ENCODE data around the gene DNAH1.

DNAH1 gene

DNA sequence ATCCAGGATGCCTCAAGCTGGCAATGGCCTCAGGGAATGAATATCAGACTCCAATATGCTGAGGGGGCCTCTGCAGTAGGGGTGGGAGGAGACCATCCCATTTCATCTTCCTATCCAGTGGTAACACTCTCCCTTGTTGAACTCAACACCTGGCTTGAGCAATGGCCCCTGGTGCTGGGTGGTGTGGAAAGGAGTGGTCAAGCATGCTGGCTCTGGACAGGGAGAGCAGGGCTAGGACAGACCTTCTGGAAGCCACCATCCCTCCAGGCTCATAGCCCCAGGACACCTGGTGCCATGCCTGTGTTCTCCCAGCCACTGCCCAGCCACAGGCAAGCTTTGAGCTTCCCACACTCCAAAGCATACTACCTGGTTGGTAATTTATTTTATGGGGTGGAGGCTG is 9.6 kb downstream of the DNAH1 start:
- TF ChIP-seq TCF12 (IDR thresholded peaks at IDR 0.05; ENCODE audit: low read depth) (no peak), EGR1 (IDR thresholded peaks at IDR 0.05) (no peak), RAD21 (IDR thresholded peaks at IDR 0.05; ENCODE audit: low read depth) (no peak), CEBPB (IDR thresholded peaks at IDR 0.05) (no peak)
- TF ChIP-seq, protein P1, sequence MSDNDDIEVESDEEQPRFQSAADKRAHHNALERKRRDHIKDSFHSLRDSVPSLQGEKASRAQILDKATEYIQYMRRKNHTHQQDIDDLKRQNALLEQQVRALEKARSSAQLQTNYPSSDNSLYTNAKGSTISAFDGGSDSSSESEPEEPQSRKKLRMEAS (IDR thresholded peaks at IDR 0.05) = no peak

DNA sequence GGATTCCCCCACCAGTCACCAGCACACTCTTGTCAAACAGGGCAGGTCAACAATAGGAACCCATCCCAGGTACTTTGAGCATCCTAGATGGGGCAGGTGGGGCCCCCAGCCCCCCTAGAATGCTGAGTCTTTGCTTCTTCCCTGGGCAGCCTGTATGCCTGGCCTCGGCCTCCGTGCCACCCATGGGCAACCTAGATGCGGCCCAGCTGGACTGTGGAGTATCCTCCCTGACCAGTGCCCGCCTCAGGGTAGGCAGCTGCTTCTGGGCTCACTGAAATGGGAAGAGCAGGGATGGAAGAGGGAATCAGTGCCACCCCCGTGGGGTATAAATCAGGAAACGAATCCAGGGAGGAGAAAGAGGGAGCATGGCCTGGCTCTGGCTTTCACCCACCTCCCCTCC is 10.9 kb downstream of the DNAH1 start:
- TF ChIP-seq EP300 (IDR thresholded peaks at IDR 0.05; ENCODE audit: borderline replicate concordance) = no peak
- TF ChIP-seq TAF1 (IDR thresholded peaks at IDR 0.05; ENCODE audit: low read depth) = no peak
- TF ChIP-seq CEBPB (IDR thresholded peaks at IDR 0.05) = no peak
- no peak for TF ChIP-seq ZBTB7A (IDR thresholded peaks at IDR 0.05; ENCODE audit: low read depth)
- TF ChIP-seq, protein P1 (IDR thresholded peaks at IDR 0.05) = no peak
- TF ChIP-seq NFIC (IDR thresholded peaks at IDR 0.05) = no peak
- TF ChIP-seq CREB1 (IDR thresholded peaks at IDR 0.05; ENCODE audit: low read depth) = no peak
- TF ChIP-seq TEAD4 (IDR thresholded peaks at IDR 0.05) = no peak
- no peak for TF ChIP-seq RAD21 (IDR thresholded peaks at IDR 0.05; ENCODE audit: low read depth)
- TF ChIP-seq, protein P2, sequence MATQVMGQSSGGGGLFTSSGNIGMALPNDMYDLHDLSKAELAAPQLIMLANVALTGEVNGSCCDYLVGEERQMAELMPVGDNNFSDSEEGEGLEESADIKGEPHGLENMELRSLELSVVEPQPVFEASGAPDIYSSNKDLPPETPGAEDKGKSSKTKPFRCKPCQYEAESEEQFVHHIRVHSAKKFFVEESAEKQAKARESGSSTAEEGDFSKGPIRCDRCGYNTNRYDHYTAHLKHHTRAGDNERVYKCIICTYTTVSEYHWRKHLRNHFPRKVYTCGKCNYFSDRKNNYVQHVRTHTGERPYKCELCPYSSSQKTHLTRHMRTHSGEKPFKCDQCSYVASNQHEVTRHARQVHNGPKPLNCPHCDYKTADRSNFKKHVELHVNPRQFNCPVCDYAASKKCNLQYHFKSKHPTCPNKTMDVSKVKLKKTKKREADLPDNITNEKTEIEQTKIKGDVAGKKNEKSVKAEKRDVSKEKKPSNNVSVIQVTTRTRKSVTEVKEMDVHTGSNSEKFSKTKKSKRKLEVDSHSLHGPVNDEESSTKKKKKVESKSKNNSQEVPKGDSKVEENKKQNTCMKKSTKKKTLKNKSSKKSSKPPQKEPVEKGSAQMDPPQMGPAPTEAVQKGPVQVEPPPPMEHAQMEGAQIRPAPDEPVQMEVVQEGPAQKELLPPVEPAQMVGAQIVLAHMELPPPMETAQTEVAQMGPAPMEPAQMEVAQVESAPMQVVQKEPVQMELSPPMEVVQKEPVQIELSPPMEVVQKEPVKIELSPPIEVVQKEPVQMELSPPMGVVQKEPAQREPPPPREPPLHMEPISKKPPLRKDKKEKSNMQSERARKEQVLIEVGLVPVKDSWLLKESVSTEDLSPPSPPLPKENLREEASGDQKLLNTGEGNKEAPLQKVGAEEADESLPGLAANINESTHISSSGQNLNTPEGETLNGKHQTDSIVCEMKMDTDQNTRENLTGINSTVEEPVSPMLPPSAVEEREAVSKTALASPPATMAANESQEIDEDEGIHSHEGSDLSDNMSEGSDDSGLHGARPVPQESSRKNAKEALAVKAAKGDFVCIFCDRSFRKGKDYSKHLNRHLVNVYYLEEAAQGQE (IDR thresholded peaks at IDR 0.05; ENCODE audit: low read depth) = no peak
- no peak for TF ChIP-seq FOXM1 (IDR thresholded peaks at IDR 0.05; ENCODE audit: borderline replicate concordance, low read depth)
- no peak for TF ChIP-seq EGR1 (IDR thresholded peaks at IDR 0.05)
- TF ChIP-seq TCF12 (IDR thresholded peaks at IDR 0.05; ENCODE audit: low read depth) = no peak
- TF ChIP-seq, protein P3, sequence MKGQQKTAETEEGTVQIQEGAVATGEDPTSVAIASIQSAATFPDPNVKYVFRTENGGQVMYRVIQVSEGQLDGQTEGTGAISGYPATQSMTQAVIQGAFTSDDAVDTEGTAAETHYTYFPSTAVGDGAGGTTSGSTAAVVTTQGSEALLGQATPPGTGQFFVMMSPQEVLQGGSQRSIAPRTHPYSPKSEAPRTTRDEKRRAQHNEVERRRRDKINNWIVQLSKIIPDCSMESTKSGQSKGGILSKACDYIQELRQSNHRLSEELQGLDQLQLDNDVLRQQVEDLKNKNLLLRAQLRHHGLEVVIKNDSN (IDR thresholded peaks at IDR 0.05) = no peak
- no peak for TF ChIP-seq YY1 (IDR thresholded peaks at IDR 0.05; ENCODE audit: low read depth)

DNA sequence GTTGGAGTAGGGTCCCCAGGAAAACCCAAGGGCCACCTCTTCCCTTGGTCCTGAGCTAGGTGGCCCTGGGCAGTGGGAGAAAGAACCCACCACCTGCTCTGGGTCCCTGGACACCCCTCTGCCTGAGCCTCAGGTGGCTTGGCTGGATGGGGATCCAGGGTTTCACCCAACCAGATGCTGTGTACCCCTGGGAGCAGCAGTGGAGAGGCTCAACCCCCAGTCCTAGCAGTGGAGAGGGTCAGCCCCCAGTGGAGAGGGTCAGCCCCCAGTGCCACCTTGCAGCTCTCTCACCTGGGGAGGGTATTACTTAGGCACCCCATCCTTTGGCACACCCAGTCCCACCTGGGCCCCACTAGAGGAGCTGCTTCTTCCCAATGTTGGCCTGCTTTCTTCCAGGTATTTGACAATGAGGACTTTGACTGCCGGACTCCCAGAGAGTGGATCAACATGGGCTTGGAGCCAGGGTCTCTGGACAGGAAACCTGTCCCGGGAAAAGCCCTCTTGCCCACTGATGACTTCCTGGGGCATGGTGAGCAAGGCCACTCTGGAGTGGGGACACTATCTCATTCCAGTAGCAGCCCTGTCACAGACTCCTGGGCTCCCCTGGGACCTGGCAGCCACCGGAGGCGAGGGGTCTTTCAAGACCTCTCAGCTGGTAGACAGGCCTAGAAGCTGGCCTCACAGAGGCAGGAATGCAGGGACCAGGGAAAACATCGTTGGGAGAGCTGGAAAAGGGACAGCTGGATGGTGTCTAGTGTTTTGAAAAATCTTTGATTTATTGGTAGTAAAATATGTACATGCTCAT is 11.6 kb downstream of the DNAH1 start:
- TF ChIP-seq NFIC (IDR thresholded peaks at IDR 0.05) = no peak

DNA sequence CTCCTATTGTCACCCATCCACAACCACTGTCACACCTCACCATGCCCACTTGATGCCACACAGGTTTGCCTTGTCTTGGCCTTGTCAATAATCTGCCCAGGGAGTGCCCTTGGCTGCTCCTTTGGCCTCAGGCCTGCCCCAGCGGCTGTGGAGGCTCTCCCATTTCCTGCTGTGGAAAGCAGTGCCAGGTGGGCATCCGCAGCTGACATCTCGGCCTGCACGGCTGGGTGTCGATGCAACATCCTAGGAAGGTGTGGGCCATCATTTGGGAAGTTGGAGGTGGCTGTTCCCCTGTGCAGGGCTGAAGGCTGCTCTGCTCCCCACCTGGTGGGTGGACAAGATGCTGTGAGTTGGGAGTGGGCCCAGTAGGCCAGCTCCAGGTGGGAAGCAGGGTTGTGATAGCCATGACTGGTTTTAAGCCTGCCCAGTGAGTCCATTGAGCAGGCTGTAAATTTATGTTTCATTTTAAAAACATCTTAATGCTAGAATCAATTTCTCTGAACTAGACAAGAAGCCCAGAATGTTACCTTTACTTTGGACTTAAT is 12.5 kb downstream of the DNAH1 start:
- TF ChIP-seq NFIC (IDR thresholded peaks at IDR 0.05) = no peak

DNA sequence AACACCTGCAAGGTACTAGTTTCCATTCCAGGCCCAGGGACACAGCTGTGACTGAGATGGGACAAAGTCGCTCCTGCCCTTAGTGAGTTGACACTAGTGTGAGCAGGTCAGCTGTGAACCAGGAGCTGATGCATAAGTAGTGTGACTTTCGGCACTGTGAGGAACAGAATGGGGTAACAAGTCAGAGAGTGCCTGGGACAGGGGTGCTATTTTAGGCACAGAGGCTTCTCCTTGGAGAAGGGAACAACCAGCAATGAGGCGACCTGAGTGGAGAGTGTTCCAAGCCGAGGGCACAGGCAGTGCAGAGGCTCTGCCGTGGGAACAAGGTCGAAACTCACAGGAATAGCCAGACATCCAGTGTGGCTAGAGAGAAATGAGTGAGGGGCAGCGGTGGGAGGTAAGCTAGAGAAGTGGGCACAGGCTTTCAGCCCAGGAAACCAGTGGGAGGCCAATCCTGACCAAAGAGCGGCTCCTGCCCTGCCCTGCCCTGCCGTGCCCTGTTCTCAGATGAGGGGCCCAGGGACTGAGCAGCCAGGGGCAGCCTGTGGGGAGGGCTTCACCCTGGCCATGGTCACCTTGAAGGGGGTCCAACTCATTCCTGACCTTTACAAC is 14.2 kb downstream of the DNAH1 start:
- TF ChIP-seq, protein P1 (IDR thresholded peaks at IDR 0.05) = no peak
- no peak for TF ChIP-seq FOXM1 (IDR thresholded peaks at IDR 0.05; ENCODE audit: borderline replicate concordance, low read depth)
- TF ChIP-seq CREB1 (IDR thresholded peaks at IDR 0.05; ENCODE audit: low read depth) = no peak
- no peak for TF ChIP-seq EP300 (IDR thresholded peaks at IDR 0.05; ENCODE audit: borderline replicate concordance)
- no peak for TF ChIP-seq ZBTB7A (IDR thresholded peaks at IDR 0.05; ENCODE audit: low read depth)
- no peak for TF ChIP-seq CEBPB (IDR thresholded peaks at IDR 0.05)
- no peak for TF ChIP-seq EGR1 (IDR thresholded peaks at IDR 0.05)
- no peak for TF ChIP-seq RAD21 (IDR thresholded peaks at IDR 0.05; ENCODE audit: low read depth)
- TF ChIP-seq, protein P3 (IDR thresholded peaks at IDR 0.05) = no peak
- TF ChIP-seq TAF1 (IDR thresholded peaks at IDR 0.05; ENCODE audit: low read depth) = no peak
- no peak for TF ChIP-seq YY1 (IDR thresholded peaks at IDR 0.05; ENCODE audit: low read depth)

DNA sequence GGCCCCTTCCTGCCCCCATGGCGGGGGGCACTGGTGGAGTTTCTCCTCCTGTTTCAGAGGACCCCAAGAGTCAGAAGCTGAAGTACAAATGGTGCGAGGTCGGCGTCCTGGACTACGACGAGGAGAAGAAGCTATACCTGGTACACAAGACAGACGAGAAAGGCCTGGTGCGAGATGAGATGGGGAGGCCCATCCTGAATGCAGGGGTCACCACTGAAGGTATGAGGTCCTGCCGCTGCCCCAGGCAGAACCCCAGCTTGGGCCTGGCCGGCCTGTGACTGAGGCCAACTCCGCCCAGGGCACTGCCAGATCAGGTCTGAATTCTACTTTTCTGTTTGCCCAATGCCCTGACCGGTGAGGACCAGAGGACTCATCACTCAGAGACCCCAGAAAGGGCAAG is 15.0 kb downstream of the DNAH1 start:
- no peak for TF ChIP-seq CREB1 (IDR thresholded peaks at IDR 0.05; ENCODE audit: low read depth)
- TF ChIP-seq, protein P3 (IDR thresholded peaks at IDR 0.05) = no peak
- TF ChIP-seq, protein P1 (IDR thresholded peaks at IDR 0.05) = no peak
- TF ChIP-seq TCF12 (IDR thresholded peaks at IDR 0.05; ENCODE audit: low read depth) = no peak
- no peak for TF ChIP-seq ZBTB7A (IDR thresholded peaks at IDR 0.05; ENCODE audit: low read depth)
- no peak for TF ChIP-seq EGR1 (IDR thresholded peaks at IDR 0.05)
- TF ChIP-seq EP300 (IDR thresholded peaks at IDR 0.05; ENCODE audit: borderline replicate concordance) = no peak
- no peak for TF ChIP-seq NFIC (IDR thresholded peaks at IDR 0.05)
- TF ChIP-seq YY1 (IDR thresholded peaks at IDR 0.05; ENCODE audit: low read depth) = no peak
- TF ChIP-seq, protein P2 (IDR thresholded peaks at IDR 0.05; ENCODE audit: low read depth) = no peak
- TF ChIP-seq FOXM1 (IDR thresholded peaks at IDR 0.05; ENCODE audit: borderline replicate concordance, low read depth) = no peak
- TF ChIP-seq TAF1 (IDR thresholded peaks at IDR 0.05; ENCODE audit: low read depth) = no peak
- TF ChIP-seq RAD21 (IDR thresholded peaks at IDR 0.05; ENCODE audit: low read depth) = no peak
- no peak for TF ChIP-seq TEAD4 (IDR thresholded peaks at IDR 0.05)
- no peak for TF ChIP-seq CEBPB (IDR thresholded peaks at IDR 0.05)

Data from Ishikawa (cell line).